Activated T-cell treated with anti-CD3 and anti-CD28 coated beads for 1 hour (primary cell): Measurements from ENCODE around the gene SCN11A.

Experiments
- DNase-seq: peaks from one replicate; pipeline ENCODE4 v3.0.0-alpha.2; 2020; ENCODE audit warnings: low read depth

SCN11A gene

DNA sequence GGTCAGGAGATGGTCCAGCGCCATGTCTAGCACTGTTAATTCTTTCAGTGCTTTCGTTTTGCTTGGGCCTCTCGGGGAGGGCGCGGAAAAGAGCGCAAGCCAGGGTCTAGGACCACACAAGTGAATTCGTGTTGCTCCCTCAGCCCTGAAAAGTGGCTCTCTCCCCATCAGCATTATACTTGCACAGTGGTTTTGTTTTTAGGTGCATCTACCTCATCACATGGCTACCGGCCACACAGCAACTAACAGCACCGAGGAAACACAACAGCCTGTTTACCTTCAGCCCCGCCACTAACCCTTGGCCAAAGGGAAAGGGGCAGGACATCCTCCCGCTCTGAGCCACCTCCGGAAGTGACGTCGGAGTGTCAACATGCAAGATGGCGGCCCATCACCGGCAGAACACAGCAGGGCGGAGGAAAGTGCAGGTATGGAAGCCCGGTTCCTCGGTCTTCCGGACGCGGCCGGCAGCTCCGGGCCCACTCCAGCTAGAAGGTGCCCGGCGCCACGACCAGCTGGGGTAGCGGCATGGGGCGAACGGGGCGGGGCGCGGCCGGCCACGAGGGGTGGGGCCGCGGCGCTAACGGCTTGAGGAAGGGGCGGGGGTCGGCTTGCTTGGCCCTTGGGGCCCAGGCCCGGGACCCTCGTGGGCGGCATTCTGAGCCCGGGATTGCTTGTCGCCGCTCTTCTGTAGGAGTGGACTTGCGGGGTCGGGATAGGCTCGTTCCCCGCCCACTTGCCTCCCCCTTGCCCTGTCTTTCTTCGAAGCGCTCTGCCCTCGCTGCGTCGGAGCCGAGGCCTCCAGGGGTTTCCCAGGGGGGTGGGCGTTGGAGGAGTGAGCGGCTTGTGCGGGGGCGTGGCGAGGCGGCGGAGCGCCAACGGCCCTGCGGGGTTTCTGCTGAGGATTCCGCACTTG lies at the start of gene SCN11A, which contains the start of gene WDR48:
Gene SCN11A (minus strand): TSS at position 296 of the 913 bp plus-strand sequence. CDS start 101,582 bp downstream, outside the sequence.
Gene WDR48 (plus strand): TSS at position 368 of the 913 bp plus-strand sequence. CDS start 10 bp downstream, at position 378.
- DNase-seq: peak; percentile 84

DNA sequence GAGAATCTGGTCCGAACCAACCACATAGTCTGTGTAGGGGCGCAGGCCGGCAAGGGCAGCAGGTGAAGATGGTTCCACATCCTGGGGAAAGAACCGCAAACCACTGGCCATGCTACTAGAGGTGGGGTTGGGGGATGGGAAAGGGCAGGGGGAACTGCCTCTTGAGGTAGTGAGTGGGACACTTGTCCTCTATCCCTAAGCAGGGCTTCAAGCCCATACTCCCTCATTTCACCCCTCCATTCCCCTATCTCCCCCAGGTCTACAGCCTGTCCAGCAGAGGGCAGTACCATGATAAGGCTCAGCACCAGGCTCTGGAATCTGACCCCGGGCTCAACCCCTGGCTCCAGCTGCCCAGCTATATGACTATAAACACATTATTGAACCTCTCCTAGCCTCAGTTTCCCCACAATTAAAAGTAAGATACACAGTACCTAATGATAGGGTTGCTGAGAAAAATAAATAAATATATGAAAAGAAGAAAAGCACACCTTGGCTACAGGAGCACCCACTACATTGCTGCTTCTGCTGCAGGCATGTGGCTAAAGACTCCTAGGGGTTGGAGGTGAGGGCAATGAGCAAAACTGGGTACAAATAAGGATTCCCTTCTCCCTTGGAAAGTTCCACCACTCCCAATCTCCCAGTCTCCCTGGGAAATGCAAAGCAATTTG lies 49.4 kb upstream of the SCN11A start:
- peak; percentile 38 for DNase-seq

DNA sequence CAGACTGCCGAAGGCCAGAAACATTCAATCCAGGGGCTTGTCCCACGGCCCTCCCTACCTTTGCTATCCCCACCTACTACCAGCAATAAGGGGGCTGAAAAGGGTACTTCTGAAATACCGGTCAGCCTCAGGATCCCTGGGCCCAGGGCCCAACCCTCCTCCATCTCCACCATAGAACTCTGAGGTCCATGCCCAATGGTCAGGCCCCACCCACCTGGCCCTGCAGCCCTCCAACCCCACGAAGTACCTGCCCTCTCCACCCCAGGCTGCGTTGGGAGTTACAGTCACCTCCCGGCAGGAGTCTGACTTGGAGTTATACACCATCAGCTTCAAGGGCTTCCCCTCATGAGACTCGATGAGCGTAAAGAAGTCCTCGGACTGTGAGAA lies 48.7 kb upstream of the SCN11A start:
- DNase-seq: no peak

DNA sequence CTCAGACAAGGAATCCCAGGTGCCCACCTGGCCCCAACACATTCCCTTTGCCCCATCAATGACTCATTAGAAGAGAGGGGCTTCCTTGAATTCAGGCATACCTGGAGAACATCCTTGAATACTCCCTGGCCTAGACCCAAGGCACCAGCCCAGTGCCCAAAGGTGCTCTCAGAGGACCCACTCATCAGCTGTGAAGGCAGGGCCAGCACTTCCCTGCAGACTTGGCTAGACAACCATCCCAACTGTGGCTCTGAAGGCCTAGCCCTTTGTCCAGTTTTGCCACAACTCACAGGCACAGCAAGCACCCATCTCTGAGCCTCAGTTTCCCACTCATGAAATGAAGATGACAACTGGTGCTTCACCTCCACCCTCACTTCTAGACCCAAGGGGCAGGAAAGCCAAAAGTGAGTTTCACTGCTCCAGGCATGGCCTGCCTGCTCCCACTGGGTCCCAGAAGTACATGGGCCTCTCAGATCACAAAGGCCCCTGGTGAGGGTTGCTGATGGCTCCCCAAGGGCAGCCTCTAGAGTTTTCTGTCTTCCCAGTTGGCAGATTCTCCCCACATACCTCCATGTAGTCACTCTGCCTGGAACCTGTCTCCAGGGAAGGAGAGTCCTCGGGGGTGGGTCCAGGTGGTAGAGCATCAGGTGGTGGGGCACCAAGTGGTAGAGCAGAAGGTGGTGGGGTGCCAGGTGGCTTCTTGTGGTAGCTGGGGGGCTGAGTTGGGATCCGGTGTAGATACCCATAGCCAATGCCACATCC lies 48.2 kb upstream of the SCN11A start:
- no peak for DNase-seq

DNA sequence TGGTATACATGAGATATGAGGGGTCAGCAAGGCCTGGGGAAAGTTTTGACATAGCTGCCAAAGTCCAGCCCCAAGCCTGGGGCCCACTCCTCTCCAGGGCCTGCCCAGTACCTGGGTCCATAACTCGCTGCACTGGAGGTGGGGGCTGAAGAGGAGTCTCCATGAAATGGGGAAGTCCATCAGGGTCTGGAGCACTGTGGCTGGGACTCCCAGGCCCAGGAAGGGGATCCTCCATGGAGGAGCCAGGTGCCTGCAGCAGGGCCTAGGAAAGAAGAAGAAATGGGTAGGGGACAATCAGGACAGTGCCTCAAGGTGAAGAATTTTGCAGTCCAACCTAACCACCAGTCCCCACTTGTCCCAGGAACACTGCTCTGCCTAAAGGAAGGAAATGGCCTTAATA lies 47.5 kb upstream of the SCN11A start:
- DNase-seq: no peak

DNA sequence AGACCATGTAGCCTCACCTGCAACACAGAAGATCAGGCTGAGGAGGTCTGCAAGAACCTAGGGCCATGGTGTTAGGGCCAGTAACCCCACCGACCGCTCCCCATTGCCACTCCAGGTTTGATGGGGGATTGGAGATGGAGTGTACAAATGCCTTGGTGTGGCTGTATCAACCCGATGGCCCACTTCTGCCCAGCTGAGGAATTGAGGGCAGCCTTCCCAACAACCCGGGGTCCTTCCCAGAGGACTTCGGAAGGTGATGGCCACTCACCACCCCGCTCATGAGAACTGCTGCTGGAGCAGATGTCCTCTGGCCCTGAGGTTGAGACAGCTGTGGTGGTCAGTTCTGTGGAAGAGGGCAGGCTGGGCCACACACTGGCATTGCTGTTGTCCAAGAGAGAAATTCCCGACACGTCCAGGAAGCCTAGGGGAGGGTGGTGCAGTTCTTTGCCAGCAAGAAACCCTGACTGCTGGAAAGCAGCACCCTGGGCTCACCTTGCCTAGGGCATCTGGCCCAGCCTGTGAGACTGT lies 46.8 kb upstream of the SCN11A start:
- no peak for DNase-seq

DNA sequence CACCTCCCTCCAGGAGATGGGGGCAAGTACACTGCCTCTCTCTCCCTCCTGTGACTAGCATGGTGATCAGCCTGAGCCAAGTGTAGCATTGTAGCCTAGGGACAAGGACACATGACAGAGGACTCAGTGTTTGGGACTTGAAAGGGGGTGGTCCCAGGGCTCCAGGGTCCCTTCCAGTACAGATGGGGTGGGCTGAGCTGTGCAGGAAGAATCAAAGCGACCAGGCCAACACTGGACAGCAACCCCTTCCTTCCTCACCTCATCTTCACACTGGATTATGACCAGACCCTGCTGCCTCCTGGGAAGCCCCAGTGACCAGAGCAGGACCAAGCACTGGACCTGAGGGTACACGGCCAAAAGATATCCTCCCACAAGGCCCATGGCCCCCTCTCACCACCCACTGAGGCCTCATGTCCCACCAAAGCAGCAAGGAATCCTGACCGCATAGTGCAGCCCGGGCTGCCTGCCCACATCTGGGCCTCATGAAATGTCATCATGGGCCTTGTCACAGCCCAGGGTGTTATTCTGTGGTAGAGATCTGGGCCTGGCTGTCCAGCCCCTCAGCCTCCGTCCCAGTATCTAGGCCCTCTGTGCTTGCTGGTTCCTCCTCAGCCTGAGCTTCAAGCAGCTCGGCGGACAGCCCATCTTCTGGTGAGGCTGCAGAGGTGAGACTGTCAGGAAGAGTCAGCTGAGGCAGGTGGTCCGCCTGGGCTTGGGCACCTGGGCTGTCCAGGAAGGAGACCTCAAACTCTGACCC lies 46.1 kb upstream of the SCN11A start:
- DNase-seq: no peak

DNA sequence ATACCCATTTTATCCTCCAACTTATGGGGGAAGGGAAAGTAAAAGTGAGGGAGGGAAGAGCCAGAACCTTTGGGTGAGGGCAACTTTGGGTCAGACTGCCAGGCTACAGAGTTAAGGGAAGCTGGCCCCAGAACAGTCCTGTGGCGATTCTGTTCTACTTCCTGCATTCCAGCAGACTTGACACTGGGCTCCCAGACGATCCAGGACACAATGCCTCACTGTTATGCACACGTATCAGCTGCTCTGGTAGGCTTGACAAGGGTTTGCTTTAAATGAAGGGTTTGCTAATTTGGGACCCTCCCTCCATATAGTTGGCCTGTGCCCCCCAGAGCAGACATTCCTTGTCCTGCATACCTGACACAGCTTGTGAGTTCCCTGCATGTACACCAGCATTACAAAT lies 45.0 kb upstream of the SCN11A start:
- no peak for DNase-seq

DNA sequence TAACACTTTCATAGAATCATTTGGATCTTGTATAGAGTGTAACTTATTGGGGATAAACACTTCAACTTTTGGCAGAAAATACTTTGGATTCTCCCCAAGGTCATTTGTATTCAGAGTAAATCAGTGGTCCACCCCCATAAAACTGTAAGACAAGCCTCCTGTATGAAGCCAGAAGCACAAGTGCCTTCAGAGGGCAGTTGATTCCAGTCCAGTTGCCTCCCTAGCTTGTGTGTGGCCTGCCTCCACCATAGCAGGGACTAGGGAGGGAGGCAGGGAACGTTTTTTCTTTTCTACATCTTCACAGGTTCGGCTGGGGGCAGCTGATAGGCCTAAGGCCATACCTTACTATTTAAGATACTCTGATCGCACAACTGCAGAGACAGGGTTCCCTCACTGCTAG lies 44.0 kb upstream of the SCN11A start:
- no peak for DNase-seq

DNA sequence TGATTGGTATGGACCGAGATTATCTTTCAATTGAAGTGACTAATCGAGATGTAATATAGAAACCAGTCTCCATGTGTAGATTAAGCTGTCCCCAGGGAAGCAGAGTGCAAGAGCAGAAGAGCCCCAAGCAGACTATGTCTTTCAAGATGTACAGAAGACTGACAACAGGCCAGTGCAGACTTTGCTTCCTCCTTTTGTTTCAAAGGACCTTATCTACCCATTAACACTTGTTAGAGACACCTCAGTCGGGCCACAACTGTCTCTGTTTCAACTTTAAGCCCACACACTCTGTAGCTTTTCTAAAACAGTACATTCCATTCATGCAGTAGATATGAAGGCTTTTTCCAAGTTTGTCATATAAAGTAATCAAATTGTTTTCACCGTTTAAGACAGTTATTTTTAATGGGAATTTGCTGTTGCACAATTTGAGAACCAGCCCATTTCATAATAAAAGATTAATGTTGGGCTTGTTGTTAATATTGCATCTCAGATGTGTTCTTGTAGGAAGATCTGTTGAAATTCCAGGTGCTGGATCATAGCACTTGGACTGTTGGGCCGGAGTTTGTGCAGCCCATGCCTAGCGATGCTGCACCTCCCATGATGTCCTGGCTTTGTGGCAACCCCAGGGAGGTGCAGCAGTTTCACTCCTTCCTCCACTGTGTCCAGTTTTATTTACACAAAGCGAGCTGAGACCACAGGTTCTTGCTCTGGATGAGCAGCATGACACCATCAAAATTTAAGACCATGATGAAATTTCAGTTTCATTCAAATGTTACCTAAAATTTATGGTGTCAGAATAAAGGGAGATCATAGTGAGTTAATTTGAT lies 43.3 kb upstream of the SCN11A start:
- no peak for DNase-seq

DNA sequence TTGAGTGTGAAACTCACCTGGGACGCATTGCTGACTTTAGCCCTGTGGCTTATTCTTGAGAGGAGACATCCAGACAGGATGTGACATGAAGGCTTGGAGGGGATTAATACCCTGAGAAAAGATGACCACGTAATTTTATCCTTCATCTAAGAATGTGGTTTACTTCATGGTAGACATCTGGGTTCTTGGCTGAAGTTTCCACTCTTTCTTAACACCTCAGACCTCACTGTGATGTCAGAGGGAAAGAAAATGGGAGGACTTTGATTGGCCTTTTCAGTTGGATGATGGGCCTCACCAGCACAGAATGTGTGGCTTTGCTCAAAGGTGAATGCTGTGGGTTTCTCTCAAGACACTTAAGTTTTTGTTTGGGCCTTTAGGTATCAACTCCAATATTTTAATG lies 39.2 kb upstream of the SCN11A start:
- no peak for DNase-seq

DNA sequence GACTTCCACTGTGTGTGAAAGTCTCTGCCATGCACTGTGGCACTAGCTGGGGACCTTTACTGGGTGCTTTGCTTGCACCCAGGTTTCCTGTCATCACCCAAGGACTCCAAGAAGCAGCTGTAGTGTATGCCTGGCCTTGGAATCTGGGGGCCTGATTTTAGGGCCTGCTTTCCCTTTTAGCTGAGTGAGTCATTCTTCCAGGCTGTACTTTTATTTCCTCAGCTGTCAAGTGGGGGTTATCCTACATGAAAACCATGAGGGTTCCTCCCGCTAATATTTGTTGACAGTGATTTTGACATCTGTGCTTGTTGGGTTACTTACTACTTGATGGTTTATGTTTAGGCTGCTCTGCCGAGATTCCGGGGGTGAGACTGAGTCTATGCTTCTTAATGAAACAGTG lies 37.1 kb upstream of the SCN11A start:
- DNase-seq: no peak

DNA sequence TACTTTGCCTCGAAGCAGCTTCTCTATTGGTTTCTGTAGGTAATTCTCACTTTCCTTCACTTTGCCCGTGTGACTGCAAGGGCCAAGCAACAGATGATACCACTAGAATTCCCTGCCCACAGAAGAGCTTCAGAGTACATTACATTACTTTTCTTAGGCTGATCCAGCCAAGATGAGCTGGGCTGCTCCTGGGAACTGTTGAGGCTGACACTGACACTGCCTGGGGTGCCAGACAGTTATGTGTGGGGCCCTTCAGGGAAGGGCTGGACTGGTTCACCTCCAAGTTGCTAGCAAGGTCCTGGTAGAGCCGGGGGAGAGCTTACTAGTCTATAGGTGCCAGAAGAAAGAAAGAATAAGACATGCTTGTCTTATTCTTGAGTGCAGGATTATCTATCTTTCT lies 36.7 kb upstream of the SCN11A start:
- DNase-seq: no peak

DNA sequence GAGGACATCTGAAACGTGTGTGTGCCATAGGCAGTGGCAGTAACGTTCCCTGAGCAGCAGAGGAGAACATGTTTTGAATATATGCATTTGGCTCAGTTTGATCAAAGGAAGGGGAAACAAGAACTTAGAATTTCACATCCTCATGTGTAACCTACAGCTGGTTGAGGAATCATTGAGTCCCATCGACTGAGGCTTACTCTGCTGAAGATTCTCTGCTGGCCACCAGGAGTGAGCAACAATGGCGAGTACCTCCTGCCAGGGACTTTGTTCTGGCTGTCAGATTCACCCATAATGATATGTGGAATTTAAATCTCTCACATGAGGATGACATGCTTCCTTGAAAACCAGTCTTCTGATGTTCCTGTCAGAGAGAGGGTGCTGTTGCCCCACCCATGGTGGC lies 34.4 kb upstream of the SCN11A start:
- DNase-seq: no peak

DNA sequence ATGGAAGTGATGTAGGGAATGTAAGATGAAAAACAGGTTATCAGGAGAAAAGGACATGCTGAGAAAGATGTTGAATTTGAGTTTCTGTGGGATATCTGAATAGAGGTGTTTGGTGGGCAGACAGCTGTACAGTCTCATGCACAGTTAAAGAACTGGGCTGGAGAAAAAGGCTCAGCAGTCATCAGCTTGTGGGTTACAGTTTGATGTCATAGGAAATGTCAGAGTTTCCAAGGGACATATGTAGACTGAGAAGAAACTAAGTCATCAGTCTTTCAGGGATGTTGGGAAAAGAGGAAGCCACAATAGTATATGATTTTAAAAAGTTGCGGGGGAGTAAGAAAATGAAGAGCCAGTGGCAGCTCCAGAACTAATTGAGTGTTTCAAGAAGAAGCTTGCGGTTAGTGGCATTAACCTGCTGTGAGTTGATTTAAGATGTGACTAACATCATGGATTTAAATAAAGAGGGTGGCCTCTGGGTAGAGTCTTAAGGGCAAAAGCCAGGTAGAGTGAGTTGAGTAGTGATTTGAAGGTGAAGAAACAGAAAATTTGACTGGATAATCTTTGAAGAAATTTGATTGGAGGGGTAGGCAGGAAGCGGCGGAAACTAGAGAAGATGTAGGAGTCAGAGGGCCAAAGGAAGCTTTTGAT lies 31.0 kb upstream of the SCN11A start:
- DNase-seq: no peak

DNA sequence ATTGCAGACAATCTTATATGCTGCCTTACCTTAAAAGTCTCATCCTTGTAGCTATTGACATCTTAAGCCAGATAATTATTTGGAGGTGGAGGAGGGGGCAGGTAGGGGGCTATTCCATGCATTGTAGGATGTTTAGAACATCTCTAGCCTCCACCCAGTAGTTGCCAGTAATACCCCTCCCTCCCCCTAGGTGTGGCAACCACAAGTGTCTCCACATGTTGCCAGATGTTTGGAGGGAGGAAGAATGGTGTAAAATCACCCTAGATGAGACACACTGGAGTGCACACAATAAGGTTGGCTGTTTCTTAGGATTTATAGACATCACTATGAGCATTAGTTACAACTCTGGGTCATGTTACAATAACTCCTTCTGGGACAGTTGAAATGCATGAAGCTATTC lies 28.3 kb upstream of the SCN11A start:
- no peak for DNase-seq

DNA sequence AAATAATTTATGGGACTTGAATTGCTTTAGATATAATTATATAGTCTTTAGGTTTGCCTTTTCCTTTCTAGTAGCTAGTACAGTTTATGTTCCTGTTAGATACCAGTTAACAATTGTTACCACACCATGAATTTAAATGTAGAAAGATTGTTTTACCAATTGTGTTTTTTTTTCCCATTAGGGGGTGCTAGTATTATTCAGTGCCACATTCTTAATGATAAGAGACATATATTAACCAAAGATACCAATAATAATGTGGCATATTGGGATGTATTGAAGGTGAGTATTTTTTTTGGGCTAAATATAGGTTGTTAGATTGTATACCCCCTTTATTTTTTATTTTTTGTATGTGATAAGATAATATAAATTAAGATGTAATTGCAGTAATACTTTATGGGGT lies 27.8 kb upstream of the SCN11A start:
- DNase-seq: no peak

DNA sequence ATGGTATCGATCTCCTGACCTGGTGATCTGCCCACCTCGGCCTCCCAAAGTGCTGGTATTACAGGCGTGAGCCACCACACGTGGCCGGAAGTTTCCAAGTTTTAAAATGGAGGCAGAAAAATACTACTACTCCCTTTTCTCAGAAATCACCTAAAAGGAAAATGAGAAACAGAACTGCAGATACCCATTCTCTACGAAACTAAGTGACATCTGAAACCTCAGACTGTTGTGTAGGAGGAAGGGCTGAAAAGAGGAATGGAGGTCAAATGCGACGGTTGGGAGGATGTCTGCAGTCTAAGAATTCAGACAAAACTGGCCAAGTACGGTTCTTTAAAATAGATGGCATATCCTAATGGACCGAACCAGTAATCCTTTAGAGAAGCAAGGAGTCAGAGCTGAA lies 24.2 kb upstream of the SCN11A start:
- no peak for DNase-seq

DNA sequence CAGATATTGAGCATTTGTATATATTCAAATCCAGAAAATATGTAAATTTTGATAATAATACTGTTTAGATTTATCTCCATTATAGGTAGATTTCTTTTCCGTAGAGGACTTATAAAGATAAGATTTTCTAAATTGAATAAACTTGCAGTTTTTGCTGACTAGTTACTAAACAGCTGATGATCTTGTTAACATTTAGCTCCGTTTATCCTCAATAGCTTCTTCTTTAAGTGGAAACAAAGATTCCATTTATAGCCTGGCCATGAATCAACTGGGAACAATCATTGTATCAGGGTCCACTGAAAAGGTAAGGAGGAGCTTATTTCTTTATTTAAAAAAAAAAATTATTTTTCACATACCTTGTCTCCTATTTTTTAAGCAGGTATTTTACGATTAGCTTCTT lies 16.8 kb upstream of the SCN11A start:
- no peak for DNase-seq

DNA sequence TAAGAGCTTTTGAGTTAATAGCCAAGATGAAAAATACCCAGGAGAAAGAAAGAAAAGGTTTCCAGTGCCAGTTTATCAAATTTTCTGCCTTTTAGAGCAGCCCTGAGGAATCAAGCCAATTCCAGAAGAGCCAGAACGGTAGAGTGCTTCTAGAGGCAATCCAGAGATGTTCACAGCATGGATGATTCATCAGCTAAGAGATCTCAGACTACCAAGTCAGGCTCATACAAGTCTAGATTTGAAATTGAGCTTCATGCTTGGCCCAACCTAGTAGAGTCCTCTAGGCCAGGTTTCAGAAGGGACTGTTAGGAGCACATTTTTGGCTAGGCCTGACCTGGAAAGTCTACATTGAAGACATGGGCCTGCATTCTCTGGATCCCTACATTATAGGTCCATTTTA lies 15.5 kb upstream of the SCN11A start:
- no peak for DNase-seq
